Uterus (tissue), 4 donors: ENCODE data around the gene KCNE1. TPM values are rescaled to one million over a fixed set of nuclear protein-coding genes. Genes with fewer than 3 reads are reported as not detected.

Experiments
- DNase-seq, 2 donors: peaks; one replicate each; pipeline ENCODE4 v3.0.0-alpha.2; 2019 to 2020
- H3K27ac ChIP-seq, 2 donors: fragments of 200-600 bp; sonication (generic); 1 replicate in 1 of 2; 2 replicates in 1 of 2; pipeline ENCODE4 v1.5.1; 2016 to 2018
- H3K27me3 ChIP-seq, 2 donors: fragments of 200-600 bp; sonication (generic); one replicate each; pipeline ENCODE4 v1.5.1; 2018 to 2019; ENCODE audit warnings: control low read depth in 1 of 2
- H3K36me3 ChIP-seq, 2 donors: fragments of 200-600 bp; sonication (generic); one replicate each; pipeline ENCODE4 v1.5.1; 2019; ENCODE audit warnings: control low read depth in 1 of 2
- H3K4me1 ChIP-seq, 2 donors: fragments of 200-600 bp; sonication (generic); one replicate each; pipeline ENCODE4 v1.5.1; 2018 to 2019; ENCODE audit warnings: control low read depth in 1 of 2
- H3K4me3 ChIP-seq, 2 donors: fragments of 200-600 bp; sonication (generic); 1 replicate in 1 of 2; 2 replicates in 1 of 2; pipeline ENCODE4 v1.5.1; 2018 to 2019; ENCODE audit warnings: mild to moderate bottlenecking in 1 of 2
- H3K9me3 ChIP-seq, 2 donors: fragments of 200-600 bp; sonication (generic); one replicate each; pipeline ENCODE4 v1.5.1; 2019; ENCODE audit warnings: control low read depth in 1 of 2
- POLR2A ChIP-seq, 2 donors: fragments of 450-650 bp; IDR thresholded peaks; one replicate each; pipeline ENCODE4 v1.6.1; 2016; ENCODE audit warnings: antibody characterized with exemption in 2 of 2, mild to moderate bottlenecking in 1 of 2, moderate library complexity in 1 of 2
- intact Hi-C: fragments of 100-400 bp; cut with DNase I; formaldehyde crosslinking; loops from one replicate; pipeline ENCODE4 v1.15.1; 2023; ENCODE audit warnings: low total_unique reads
- total RNA-seq, 4 donors: library from RNA; depleted of rRNA in 3 of 4; stranded (reverse); fragments of >200 nt in 3 of 4; gene quantifications; one replicate each; pipeline versions ENCODE4 v1.1.0 to v1.2.4, GENCODE V29; 2014 to 2023
- TF ChIP-seq, protein P1 (sequence below), 4 experiments: fragments of 200-600 bp in 2 of 4; fragments of 450-650 bp in 2 of 4; sonication (generic) in 2 of 4; IDR thresholded peaks; one replicate each; pipeline ENCODE4 v1.5.1; 2016 to 2019; ENCODE audit warnings: antibody characterized with exemption in 4 of 4, mild to moderate bottlenecking in 2 of 4, moderate library complexity in 1 of 4
- donor health status: DM: yes; HTN: yes; CAD: no.

The KCNE1 gene
- total RNA-seq, 4 donors from 2014 or later: 0.98 to 2.1 (median 1.0) TPM; not detected in 1

- no peak for TF ChIP-seq POLR2A (IDR thresholded peaks at IDR 0.05)
- TF ChIP-seq, protein P1, sequence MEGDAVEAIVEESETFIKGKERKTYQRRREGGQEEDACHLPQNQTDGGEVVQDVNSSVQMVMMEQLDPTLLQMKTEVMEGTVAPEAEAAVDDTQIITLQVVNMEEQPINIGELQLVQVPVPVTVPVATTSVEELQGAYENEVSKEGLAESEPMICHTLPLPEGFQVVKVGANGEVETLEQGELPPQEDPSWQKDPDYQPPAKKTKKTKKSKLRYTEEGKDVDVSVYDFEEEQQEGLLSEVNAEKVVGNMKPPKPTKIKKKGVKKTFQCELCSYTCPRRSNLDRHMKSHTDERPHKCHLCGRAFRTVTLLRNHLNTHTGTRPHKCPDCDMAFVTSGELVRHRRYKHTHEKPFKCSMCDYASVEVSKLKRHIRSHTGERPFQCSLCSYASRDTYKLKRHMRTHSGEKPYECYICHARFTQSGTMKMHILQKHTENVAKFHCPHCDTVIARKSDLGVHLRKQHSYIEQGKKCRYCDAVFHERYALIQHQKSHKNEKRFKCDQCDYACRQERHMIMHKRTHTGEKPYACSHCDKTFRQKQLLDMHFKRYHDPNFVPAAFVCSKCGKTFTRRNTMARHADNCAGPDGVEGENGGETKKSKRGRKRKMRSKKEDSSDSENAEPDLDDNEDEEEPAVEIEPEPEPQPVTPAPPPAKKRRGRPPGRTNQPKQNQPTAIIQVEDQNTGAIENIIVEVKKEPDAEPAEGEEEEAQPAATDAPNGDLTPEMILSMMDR (IDR thresholded peaks at IDR 0.05): no peak
- intact Hi-C loops: no loop called here
These were observed 40.5 kb upstream of the KCNE1 start for GRCh38 chr21:34552360-34553098.

GRCh38 chr21:34550182-34550799, 38.3 kb upstream of the KCNE1 start:
- intact Hi-C loops: no loop called here

More at GRCh38 chr21:34552360-34553098, 40.5 kb upstream of the KCNE1 start:
- no peak overlapping the region for H3K4me3 ChIP-seq
- no peaks in the 10 kb centered on the region for H3K9me3 ChIP-seq
- no peaks in the 10 kb centered on the region for H3K4me1 ChIP-seq
- H3K36me3 ChIP-seq: no peaks in the 10 kb centered on the region
- no peaks in the 10 kb centered on the region for H3K27me3 ChIP-seq
- H3K27ac ChIP-seq: peak overlapping the region in 1 of 2 donors; percentile 30
- DNase-seq: no peak

GRCh38 chr21:34548781-34549376, 36.9 kb upstream of the KCNE1 start:
- no peak overlapping the region for H3K27ac ChIP-seq
- H3K4me1 ChIP-seq: peaks cover 0 to 4% of the 10 kb centered on the region in 2 donors
- TF ChIP-seq, protein P1 (IDR thresholded peaks at IDR 0.05): no peak
- TF ChIP-seq POLR2A (IDR thresholded peaks at IDR 0.05): no peak
- H3K36me3 ChIP-seq: no peaks in the 10 kb centered on the region
- no peaks in the 10 kb centered on the region for H3K27me3 ChIP-seq
- intact Hi-C loops: no loop called here
- H3K9me3 ChIP-seq: no peaks in the 10 kb centered on the region
- DNase-seq: no peak
- no peak overlapping the region for H3K4me3 ChIP-seq

More at GRCh38 chr21:34550182-34550799, 38.3 kb upstream of the KCNE1 start:
- no peak for DNase-seq
- H3K27me3 ChIP-seq: no peaks in the 10 kb centered on the region
- H3K9me3 ChIP-seq: no peaks in the 10 kb centered on the region
- TF ChIP-seq, protein P1 (IDR thresholded peaks at IDR 0.05): no peak
- no peak for TF ChIP-seq POLR2A (IDR thresholded peaks at IDR 0.05)
- H3K4me1 ChIP-seq: no peaks in the 10 kb centered on the region
- no peak overlapping the region for H3K27ac ChIP-seq
- H3K4me3 ChIP-seq: no peak overlapping the region
- no peaks in the 10 kb centered on the region for H3K36me3 ChIP-seq

- Histone ChIP-seq H3K36me3 (no peaks in the 10 kb centered on the region), H3K4me1 (peaks cover 0 to 4% of the 10 kb centered on the region in 2 donors), H3K27ac (peak overlapping the region in 1 of 2 donors; percentile 21), H3K27me3 (no peaks in the 10 kb centered on the region), H3K4me3 (no peak overlapping the region), H3K9me3 (no peaks in the 10 kb centered on the region)
- intact Hi-C loops: no loop called here
- no peak for DNase-seq
- no peak for TF ChIP-seq POLR2A (IDR thresholded peaks at IDR 0.05)
- TF ChIP-seq, protein P1 (IDR thresholded peaks at IDR 0.05): no peak
These were observed 34.5 kb upstream of the KCNE1 start for GRCh38 chr21:34546542-34546941.
